Loucy (cell line): ENCODE data around the gene MVD.
"Not testable (repeated sequence)": the region's sequence is repeated elsewhere in the genome, so short reads cannot be mapped to it uniquely, and the experiment has no call there.

Source experiments
- H2AFZ ChIP-seq: fragments of 200-600 bp; sonication (generic); 2 replicates; pipeline ENCODE4 v1.6.0; 2016; ENCODE audit warnings: antibody characterized with exemption, mild to moderate bottlenecking, low read length, moderate library complexity
- H3F3A ChIP-seq: fragments of 200-600 bp; 2 replicates; pipeline ENCODE4 v1.6.0; 2016; ENCODE audit warnings: antibody characterized with exemption, low read depth, mild to moderate bottlenecking
- H3K27me3 ChIP-seq: fragments of 200-600 bp; sonication (generic); 2 replicates; pipeline ENCODE4 v1.6.1; 2014; ENCODE audit warnings: low read length, mild to moderate bottlenecking; ENCODE audit not compliant: insufficient read depth, poor library complexity, severe bottlenecking
- H3K36me3 ChIP-seq: fragments of 200-600 bp; sonication (generic); 2 replicates; pipeline ENCODE4 v1.6.1; 2016; ENCODE audit warnings: low read length; ENCODE audit not compliant: insufficient read depth
- H3K4me1 ChIP-seq: fragments of 200-600 bp; sonication (generic); 2 replicates; pipeline ENCODE4 v1.5.1; 2014; ENCODE audit warnings: low read length, mild to moderate bottlenecking; ENCODE audit not compliant: insufficient read depth, poor library complexity, severe bottlenecking
- H3K4me2 ChIP-seq: fragments of 200-600 bp; sonication (generic); 2 replicates; pipeline ENCODE4 v1.6.0; 2014; ENCODE audit warnings: antibody characterized with exemption, low read length, low read depth, mild to moderate bottlenecking; ENCODE audit not compliant: poor library complexity, severe bottlenecking
- H3K4me3 ChIP-seq: fragments of 200-600 bp; sonication (generic); 2 replicates; pipeline ENCODE4 v1.5.1; 2014; ENCODE audit warnings: low read length, mild to moderate bottlenecking, mixed read lengths; ENCODE audit not compliant: poor library complexity, severe bottlenecking
- H3K79me2 ChIP-seq: fragments of 200-600 bp; sonication (generic); 2 replicates; pipeline ENCODE4 v1.6.1; 2014; ENCODE audit warnings: low read length; ENCODE audit not compliant: insufficient read depth
- H3K9ac ChIP-seq: fragments of 200-600 bp; sonication (generic); 2 replicates; pipeline ENCODE4 v1.6.0; 2014; ENCODE audit warnings: mild to moderate bottlenecking, low read depth, low read length, moderate library complexity; ENCODE audit not compliant: poor library complexity, severe bottlenecking
- H3K9me2 ChIP-seq: fragments of 200-600 bp; sonication (generic); replicated peaks from 2 replicates; pipeline ENCODE4 v1.6.1; 2016; ENCODE audit warnings: low read depth, low read length, mixed read lengths
- H3K9me3 ChIP-seq: fragments of 200-600 bp; sonication (generic); 2 replicates; pipeline ENCODE4 v1.6.1; 2014; ENCODE audit warnings: mild to moderate bottlenecking, antibody characterized with exemption, low read length, low read depth; ENCODE audit not compliant: insufficient read depth
- H4K20me1 ChIP-seq: fragments of 200-600 bp; sonication (generic); 2 replicates; pipeline ENCODE4 v1.6.0; 2014; ENCODE audit warnings: antibody characterized with exemption, low read length, mild to moderate bottlenecking; ENCODE audit not compliant: insufficient read depth, poor library complexity, severe bottlenecking
- CTCF ChIP-seq: fragments of 200-600 bp; sonication (generic); conservative IDR thresholded peaks from 2 replicates; pipeline ENCODE4 v1.5.1; 2014; ENCODE audit warnings: mild to moderate bottlenecking, antibody characterized with exemption, low read length
- EZH2phosphoT487 ChIP-seq: fragments of 200-600 bp; IDR thresholded peaks from 2 replicates; pipeline ENCODE4 v1.6.1; 2018; ENCODE audit warnings: antibody characterized with exemption, mild to moderate bottlenecking, moderate library complexity, borderline replicate concordance

The MVD gene

DNA sequence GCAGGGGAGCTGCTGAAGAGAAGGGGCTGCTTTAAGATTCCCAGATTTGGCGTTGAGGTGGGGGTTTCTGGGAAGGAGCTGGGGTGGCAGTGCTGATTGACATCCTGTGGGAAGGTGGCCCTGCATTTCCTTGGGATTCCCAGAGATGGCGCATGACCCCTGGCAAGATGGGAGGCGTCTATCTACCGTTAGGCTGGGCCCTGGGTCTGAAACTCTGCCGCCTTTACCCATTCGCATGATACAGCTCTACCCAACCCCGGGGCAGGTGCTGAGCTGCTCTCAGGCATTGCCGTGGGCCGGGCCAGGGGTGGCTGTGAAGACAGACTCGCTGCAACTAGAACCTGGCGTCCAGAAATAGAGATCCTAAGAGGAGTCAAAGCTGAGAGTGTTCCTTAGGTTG, 9.9 kb upstream of the MVD start:
- Histone ChIP-seq H3K4me2 (no peak overlapping the region), H2AFZ (no peak overlapping the region), H4K20me1 (no peaks in the 10 kb centered on the region), H3K79me2 (no peaks in the 10 kb centered on the region), H3K4me3 (no peak overlapping the region), H3K9me3 (no peaks in the 10 kb centered on the region), H3K27me3 (no peaks in the 10 kb centered on the region), H3K36me3 (no peaks in the 10 kb centered on the region), H3F3A (no peaks in the 10 kb centered on the region), H3K9ac (no peak overlapping the region), H3K9me2 (no peaks in the 10 kb centered on the region), H3K4me1 (no peaks in the 10 kb centered on the region)
- TF ChIP-seq CTCF: peak; percentile 16; the same call in 1 of the 2 replicates
- no peak for TF ChIP-seq EZH2phosphoT487

GRCh38 chr16:88671806-88672205, 8.9 kb upstream of the MVD start:
- Histone ChIP-seq H3K4me2 (no peak overlapping the region), H3K9me3 (no peaks in the 10 kb centered on the region), H3K79me2 (no peaks in the 10 kb centered on the region), H3K9ac (no peak overlapping the region), H3K36me3 (no peaks in the 10 kb centered on the region), H3K9me2 (no peaks in the 10 kb centered on the region), H4K20me1 (no peaks in the 10 kb centered on the region), H2AFZ (no peak overlapping the region), H3K27me3 (no peaks in the 10 kb centered on the region), H3K4me1 (no peaks in the 10 kb centered on the region), H3K4me3 (no peak overlapping the region), H3F3A (no peaks in the 10 kb centered on the region)
- TF ChIP-seq EZH2phosphoT487 (no peak), CTCF (no peak)

- H4K20me1 ChIP-seq: no peaks in the 10 kb centered on the region
- H2AFZ ChIP-seq: no peak overlapping the region
- H3K4me3 ChIP-seq: no peak overlapping the region
- H3K4me2 ChIP-seq: no peak overlapping the region
- TF ChIP-seq CTCF: no peak
- H3K9me3 ChIP-seq: no peaks in the 10 kb centered on the region
- no peaks in the 10 kb centered on the region for H3K36me3 ChIP-seq
- no peak overlapping the region for H3K9ac ChIP-seq
- H3K27me3 ChIP-seq: no peaks in the 10 kb centered on the region
- no peaks in the 10 kb centered on the region for H3K4me1 ChIP-seq
- no peaks in the 10 kb centered on the region for H3K79me2 ChIP-seq
- H3K9me2 ChIP-seq: no peaks in the 10 kb centered on the region
- H3F3A ChIP-seq: no peaks in the 10 kb centered on the region
These were observed 7.1 kb upstream of the MVD start for GRCh38 chr16:88669980-88670379.

DNA sequence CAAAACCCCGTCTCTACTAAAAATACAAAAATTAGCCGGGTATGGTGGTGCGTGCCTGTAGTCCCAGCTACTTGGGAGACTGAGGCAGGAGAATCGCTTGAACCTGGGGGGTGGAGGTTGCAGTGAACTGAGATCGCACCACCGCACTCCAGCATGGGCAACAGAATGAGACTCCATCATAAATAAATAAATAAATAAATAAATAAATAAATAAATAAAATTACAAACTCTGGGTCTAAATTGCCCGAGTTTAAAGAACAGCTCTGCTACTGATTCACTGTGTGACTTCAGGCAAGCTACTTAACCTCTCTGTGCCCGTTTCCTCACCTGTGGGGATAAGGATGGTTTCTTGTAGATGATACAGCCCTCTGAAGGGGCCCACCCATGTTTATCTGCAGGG, 6.6 kb upstream of the MVD start:
- not testable (repeated sequence) for H3K4me1 ChIP-seq, H3K4me2 ChIP-seq, H3K36me3 ChIP-seq, H3K9me3 ChIP-seq, H4K20me1 ChIP-seq, H3K4me3 ChIP-seq, H3K79me2 ChIP-seq, H3K9ac ChIP-seq, H3F3A ChIP-seq, H3K9me2 ChIP-seq, H2AFZ ChIP-seq, H3K27me3 ChIP-seq
